Stimulated activated naive CD8-positive, alpha-beta T cell treated with anti-CD3 and anti-CD28 coated beads, Interleukin-15, Interleukin-2, amounts not matched to agents 100 ng/mL and 50 ng/mL, for 24 hours (primary cell): ENCODE results near the gene CD164.

Source experiments
- H3K27ac Mint-ChIP-seq: one replicate; pipeline ENCODE4 v1.8.0; 2021; ENCODE audit warnings: mild to moderate bottlenecking, mixed read lengths
- H3K27me3 Mint-ChIP-seq: one replicate; pipeline ENCODE4 v1.8.0; 2021; ENCODE audit warnings: mixed read lengths
- H3K36me3 Mint-ChIP-seq: one replicate; pipeline ENCODE4 v1.8.0; 2021; ENCODE audit warnings: low read depth, mixed read lengths
- H3K4me1 Mint-ChIP-seq: one replicate; pipeline ENCODE4 v1.8.0; 2021; ENCODE audit warnings: low read depth, mixed read lengths
- H3K4me3 Mint-ChIP-seq: one replicate; pipeline ENCODE4 v1.8.0; 2021; ENCODE audit warnings: mild to moderate bottlenecking, mixed read lengths
- H3K9me3 Mint-ChIP-seq: one replicate; pipeline ENCODE4 v1.8.0; 2021; ENCODE audit warnings: mixed read lengths

CD164 gene

GRCh38 chr6:109320072-109320471 lies 62.2 kb downstream of the CD164 start:
- no peaks in the 10 kb centered on the region for H3K27me3 Mint-ChIP-seq
- H3K36me3 Mint-ChIP-seq: no peaks in the 10 kb centered on the region
- peaks cover 10% of the 10 kb centered on the region for H3K4me1 Mint-ChIP-seq
- H3K4me3 Mint-ChIP-seq: no peak overlapping the region
- no peaks in the 10 kb centered on the region for H3K9me3 Mint-ChIP-seq
- no peak overlapping the region for H3K27ac Mint-ChIP-seq

GRCh38 chr6:109318328-109318876 lies 63.9 kb downstream of the CD164 start:
- H3K27ac Mint-ChIP-seq: no peak overlapping the region
- no peaks in the 10 kb centered on the region for H3K9me3 Mint-ChIP-seq
- no peaks in the 10 kb centered on the region for H3K36me3 Mint-ChIP-seq
- no peak overlapping the region for H3K4me3 Mint-ChIP-seq
- no peaks in the 10 kb centered on the region for H3K27me3 Mint-ChIP-seq
- H3K4me1 Mint-ChIP-seq: peaks cover 10% of the 10 kb centered on the region

- no peak overlapping the region for H3K4me3 Mint-ChIP-seq
- no peaks in the 10 kb centered on the region for H3K27me3 Mint-ChIP-seq
- H3K9me3 Mint-ChIP-seq: no peaks in the 10 kb centered on the region
- H3K27ac Mint-ChIP-seq: no peak overlapping the region
- no peaks in the 10 kb centered on the region for H3K4me1 Mint-ChIP-seq
- H3K36me3 Mint-ChIP-seq: no peaks in the 10 kb centered on the region
These were observed 65.4 kb downstream of the CD164 start for GRCh38 chr6:109316909-109317308.
